Measurements from ENCODE around the gene NOXRED1. TPM values are rescaled to one million over a fixed set of nuclear protein-coding genes. Genes with fewer than 3 reads are reported as not detected.

NOXRED1 gene
- total RNA-seq, 1 experiment from 2014 or later = 0.60 TPM

GRCh38 chr14:77347751-77348150, 75.6 kb downstream of the NOXRED1 start:
- Histone ChIP-seq H2AFZ (ENCODE audit: low read length) (no peak overlapping the region), H3K4me3 (ENCODE audit: low read length) (no peak overlapping the region), H3K9me2 (replicated peaks; ENCODE audit: insufficient read depth, low read length) (no peaks in the 10 kb centered on the region), H3K4me1 (ENCODE audit: low read length) (peaks cover 13% of the 10 kb centered on the region), H3K79me2 (ENCODE audit: low read length) (peaks cover 38% of the 10 kb centered on the region), H3K4me2 (ENCODE audit: low read depth, low read length, poor library complexity, severe bottlenecking) (no peak overlapping the region), H3K9ac (ENCODE audit: low read length) (no peak overlapping the region), H3K27ac (ENCODE audit: low read length) (no peak overlapping the region; the same call in 1 of the 2 replicates), H3K36me3 (ENCODE audit: insufficient read depth, low read length) (peaks cover 24% of the 10 kb centered on the region; the same call in 1 of the 2 replicates), H3K9me3 (ENCODE audit: low read length) (no peaks in the 10 kb centered on the region), H3K27me3 (ENCODE audit: low read length) (no peaks in the 10 kb centered on the region), H4K20me1 (ENCODE audit: insufficient read depth, low read depth, low read length) (no peaks in the 10 kb centered on the region)
- no peak for DNase-seq

GRCh38 chr14:77346495-77346894, 76.8 kb downstream of the NOXRED1 start:
- peaks cover 13% of the 10 kb centered on the region for H3K4me1 ChIP-seq (ENCODE audit: low read length)
- peaks cover 34% of the 10 kb centered on the region for H3K79me2 ChIP-seq (ENCODE audit: low read length)
- peaks cover 28% of the 10 kb centered on the region; the same call in 1 of the 2 replicates for H3K36me3 ChIP-seq (ENCODE audit: insufficient read depth, low read length)
- no peak overlapping the region for H2AFZ ChIP-seq (ENCODE audit: low read length)
- no peak overlapping the region for H3K4me3 ChIP-seq (ENCODE audit: low read length)
- H4K20me1 ChIP-seq (ENCODE audit: insufficient read depth, low read depth, low read length) = no peaks in the 10 kb centered on the region
- no peak for DNase-seq
- no peaks in the 10 kb centered on the region for H3K9me3 ChIP-seq (ENCODE audit: low read length)
- H3K27me3 ChIP-seq (ENCODE audit: low read length) = no peaks in the 10 kb centered on the region
- no peak overlapping the region for H3K27ac ChIP-seq (ENCODE audit: low read length)
- H3K9me2 ChIP-seq (replicated peaks; ENCODE audit: insufficient read depth, low read length) = no peaks in the 10 kb centered on the region
- no peak overlapping the region for H3K9ac ChIP-seq (ENCODE audit: low read length)
- H3K4me2 ChIP-seq (ENCODE audit: low read depth, low read length, poor library complexity, severe bottlenecking) = no peak overlapping the region

GRCh38 chr14:77344377-77344996, 78.8 kb downstream of the NOXRED1 start:
- H3K9ac ChIP-seq (ENCODE audit: low read length) = no peak overlapping the region
- H3K36me3 ChIP-seq (ENCODE audit: insufficient read depth, low read length) = peaks cover 29% of the 10 kb centered on the region; the same call in 1 of the 2 replicates
- H3K4me1 ChIP-seq (ENCODE audit: low read length) = peaks cover 13% of the 10 kb centered on the region
- H3K27me3 ChIP-seq (ENCODE audit: low read length) = no peaks in the 10 kb centered on the region
- no peak overlapping the region for H2AFZ ChIP-seq (ENCODE audit: low read length)
- H4K20me1 ChIP-seq (ENCODE audit: insufficient read depth, low read depth, low read length) = no peaks in the 10 kb centered on the region
- H3K9me3 ChIP-seq (ENCODE audit: low read length) = no peaks in the 10 kb centered on the region
- no peaks in the 10 kb centered on the region for H3K9me2 ChIP-seq (replicated peaks; ENCODE audit: insufficient read depth, low read length)
- peaks cover 26% of the 10 kb centered on the region for H3K79me2 ChIP-seq (ENCODE audit: low read length)
- no peak for DNase-seq
- peak overlapping the region; percentile 19; the same call in 1 of the 2 replicates for H3K27ac ChIP-seq (ENCODE audit: low read length)
- H3K4me3 ChIP-seq (ENCODE audit: low read length) = no peak overlapping the region
- H3K4me2 ChIP-seq (ENCODE audit: low read depth, low read length, poor library complexity, severe bottlenecking) = no peak overlapping the region

Small RNA genes within 50 kb of the gene (small RNA-seq; reads per million reads assigned to genes)
- gene RF00404 = not detected

Other genes with a start within 250 kb of the NOXRED1 start
- 5.0 and 8.4 TPM in 2 replicates for gene TMEM63C, start 241.7 kb downstream of the NOXRED1 start, total RNA-seq (2014; rRNA removed; shearing (Covaris generic); ENCODE audit: low replicate concordance)
- not detected in 2 replicates for gene NGB, start 152.3 kb downstream of the NOXRED1 start, total RNA-seq (2014; rRNA removed; shearing (Covaris generic); ENCODE audit: low replicate concordance)
- 24.0 and 30.4 TPM in 2 replicates for gene POMT2, start 102.6 kb downstream of the NOXRED1 start, total RNA-seq (2014; rRNA removed; shearing (Covaris generic); ENCODE audit: low replicate concordance)
- gene GSTZ1, start 102.5 kb downstream of the NOXRED1 start, total RNA-seq (2014; rRNA removed; shearing (Covaris generic); ENCODE audit: low replicate concordance) = 44.8 and 55.3 TPM in 2 replicates
- 41.3 and 73.8 TPM in 2 replicates for gene TMED8, start 46.4 kb downstream of the NOXRED1 start, total RNA-seq (2014; rRNA removed; shearing (Covaris generic); ENCODE audit: low replicate concordance)
- gene SAMD15, start 46.1 kb downstream of the NOXRED1 start, total RNA-seq (2014; rRNA removed; shearing (Covaris generic); ENCODE audit: low replicate concordance) = 2.2 and 3.3 TPM in 2 replicates
- 33.9 and 39.0 TPM in 2 replicates for gene VIPAS39, start 34.1 kb upstream of the NOXRED1 start, total RNA-seq (2014; rRNA removed; shearing (Covaris generic); ENCODE audit: low replicate concordance)
- 200 and 369 TPM in 2 replicates for gene AHSA1, start 34.6 kb upstream of the NOXRED1 start, total RNA-seq (2014; rRNA removed; shearing (Covaris generic); ENCODE audit: low replicate concordance)
- gene ISM2, start 75.3 kb upstream of the NOXRED1 start, total RNA-seq (2014; rRNA removed; shearing (Covaris generic); ENCODE audit: low replicate concordance) = 0.11 and 0.89 TPM in 2 replicates
- gene SPTLC2, start 193.1 kb upstream of the NOXRED1 start, total RNA-seq (2014; rRNA removed; shearing (Covaris generic); ENCODE audit: low replicate concordance) = 70.9 and 97.0 TPM in 2 replicates